SHP77 (cell line): ENCODE results near the gene GASK1A.

Experiments
- DNase-seq, 2 experiments: peaks; one replicate each; lab custom pipeline; 2025; lab: John Stamatoyannopoulos, UW

GASK1A gene

DNA sequence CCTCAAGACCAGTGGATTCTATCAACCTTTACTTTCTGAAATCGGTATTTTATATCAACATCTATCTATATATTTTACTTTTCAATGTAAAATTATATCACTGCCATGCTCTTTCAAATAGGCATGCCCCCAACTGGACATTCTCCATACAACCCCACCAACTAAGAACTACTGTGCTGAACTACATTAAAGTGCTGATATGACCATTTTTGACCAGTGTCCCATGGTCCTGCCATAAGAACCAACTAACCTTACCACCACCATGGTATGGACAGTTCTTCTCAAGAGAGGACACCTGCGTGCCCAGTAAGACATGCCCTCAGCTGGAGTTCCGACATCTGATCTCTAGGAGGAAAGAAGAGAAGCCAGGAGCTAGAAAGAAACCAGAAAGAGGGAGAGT is 111.1 kb downstream of the GASK1A start:
- no peak for DNase-seq

- DNase-seq = no peak
Observed at GRCh38 chr3:43091481-43091880, 112.4 kb downstream of the GASK1A start.

- DNase-seq = no peak
Observed at GRCh38 chr3:43093006-43093405, 113.9 kb downstream of the GASK1A start.

DNA sequence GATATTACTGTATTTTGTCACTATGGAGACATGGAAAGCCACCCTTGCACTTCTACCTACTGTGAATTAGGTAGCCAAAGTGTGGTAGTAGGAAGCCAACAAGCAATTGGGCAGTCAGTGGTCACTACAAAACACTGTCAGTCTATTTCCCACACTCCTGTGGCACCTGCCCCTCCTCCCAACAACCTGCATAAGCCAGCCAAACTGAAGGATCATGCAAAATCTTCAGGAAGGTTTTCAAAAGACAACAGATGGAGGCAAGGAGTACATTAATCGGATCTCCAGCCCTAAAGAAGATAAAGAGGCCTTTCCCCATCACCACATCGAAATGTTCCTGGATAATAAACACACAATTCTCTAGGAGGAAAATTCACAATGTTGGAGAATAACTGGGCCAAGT is 114.9 kb downstream of the GASK1A start:
- no peak for DNase-seq

GRCh38 chr3:43094381-43094780 is 115.3 kb downstream of the GASK1A start:
- DNase-seq = no peak

DNA sequence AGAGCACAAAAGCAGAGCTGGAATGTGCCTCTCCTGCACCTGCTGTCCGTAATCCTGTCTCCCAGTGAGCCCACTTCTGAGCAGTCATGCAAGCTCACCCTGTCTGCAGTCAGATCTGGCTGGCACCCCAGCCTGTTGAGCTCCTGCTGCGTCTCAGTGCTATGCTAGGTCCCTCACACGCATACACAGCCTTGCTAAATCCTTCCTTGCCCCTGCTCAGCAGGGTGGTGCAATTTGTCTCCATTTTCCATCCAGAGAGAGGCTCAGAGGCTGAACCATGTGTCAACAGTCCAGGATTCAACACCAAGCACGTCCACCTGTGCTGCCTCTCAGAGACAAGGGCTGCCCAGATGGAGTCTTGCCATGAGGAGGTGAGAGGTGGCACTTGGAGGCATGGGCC is 115.7 kb downstream of the GASK1A start:
- DNase-seq = no peak

DNA sequence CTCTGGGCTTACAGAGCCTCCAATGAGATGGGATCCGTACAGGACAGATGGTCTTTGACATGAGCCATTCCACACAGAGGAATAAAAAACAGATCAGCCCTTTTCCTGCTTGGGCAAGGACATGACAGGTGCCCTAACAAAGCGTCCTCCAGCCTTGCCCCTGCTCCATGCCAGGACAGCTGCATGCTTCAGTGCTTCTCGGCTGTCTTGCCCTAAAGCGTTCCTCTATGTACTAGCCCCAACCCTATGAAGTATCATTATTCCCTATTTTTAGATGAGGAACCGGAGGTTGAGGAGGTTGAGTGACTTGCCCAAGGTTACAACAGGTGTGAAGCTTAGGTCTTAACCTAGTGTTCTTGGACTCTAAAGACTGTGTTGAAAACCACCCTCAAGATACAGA is 116.3 kb downstream of the GASK1A start:
- no peak for DNase-seq

GRCh38 chr3:43096761-43097160 is 117.7 kb downstream of the GASK1A start:
- DNase-seq = no peak

GRCh38 chr3:43097400-43098080 is 118.4 kb downstream of the GASK1A start:
- DNase-seq = no peak

GRCh38 chr3:43098761-43099160 is 119.7 kb downstream of the GASK1A start:
- no peak for DNase-seq

GRCh38 chr3:43102773-43103480 is 123.8 kb downstream of the GASK1A start:
- DNase-seq = peak; percentile 30 to 43

GRCh38 chr3:43104039-43104438 is 124.9 kb downstream of the GASK1A start:
- no peak for DNase-seq

DNA sequence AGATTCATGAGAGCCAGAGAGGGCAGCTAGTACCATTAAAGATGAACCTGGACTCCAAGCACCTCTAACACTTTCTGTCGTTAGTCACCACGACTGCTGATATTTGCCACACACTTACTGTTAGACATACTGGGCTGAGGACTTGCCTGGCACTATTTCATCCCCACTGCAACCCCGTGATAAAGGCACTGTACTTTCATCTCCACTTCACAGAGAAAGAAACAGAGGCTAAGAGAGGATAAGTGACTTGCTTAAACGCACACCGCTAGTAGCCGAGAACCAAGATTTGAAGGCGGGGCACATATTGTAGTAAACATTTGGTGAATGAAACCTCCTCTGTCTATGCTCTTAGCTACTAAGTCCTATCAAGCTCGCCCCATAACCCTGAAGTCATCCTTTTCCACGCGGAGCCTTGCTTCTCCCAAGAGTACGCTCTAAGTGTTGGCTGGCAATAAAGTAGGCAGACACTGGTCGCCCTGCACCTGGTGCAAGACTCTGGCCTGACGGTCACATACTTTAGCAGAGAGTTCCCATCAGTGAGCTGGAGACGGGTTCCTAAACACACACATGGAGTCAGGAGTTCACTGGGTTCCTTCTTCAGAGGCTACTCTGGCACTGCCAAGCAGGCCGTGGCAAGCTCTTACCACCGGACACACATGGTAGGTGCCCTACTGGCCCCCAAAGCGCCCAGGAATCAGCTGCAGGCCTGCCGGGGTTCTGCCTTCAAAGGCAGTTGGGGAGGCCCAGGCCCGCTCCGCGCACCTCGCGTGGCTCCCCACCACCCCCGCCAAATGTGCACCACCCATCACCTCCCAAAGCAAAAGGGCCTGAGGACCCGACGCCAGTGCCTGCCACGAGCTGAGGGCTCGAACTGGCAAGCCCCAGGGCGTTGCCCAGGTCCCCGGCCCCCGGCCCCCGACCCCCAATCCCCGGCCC is 125.8 kb downstream of the GASK1A start:
- no peak for DNase-seq

DNA sequence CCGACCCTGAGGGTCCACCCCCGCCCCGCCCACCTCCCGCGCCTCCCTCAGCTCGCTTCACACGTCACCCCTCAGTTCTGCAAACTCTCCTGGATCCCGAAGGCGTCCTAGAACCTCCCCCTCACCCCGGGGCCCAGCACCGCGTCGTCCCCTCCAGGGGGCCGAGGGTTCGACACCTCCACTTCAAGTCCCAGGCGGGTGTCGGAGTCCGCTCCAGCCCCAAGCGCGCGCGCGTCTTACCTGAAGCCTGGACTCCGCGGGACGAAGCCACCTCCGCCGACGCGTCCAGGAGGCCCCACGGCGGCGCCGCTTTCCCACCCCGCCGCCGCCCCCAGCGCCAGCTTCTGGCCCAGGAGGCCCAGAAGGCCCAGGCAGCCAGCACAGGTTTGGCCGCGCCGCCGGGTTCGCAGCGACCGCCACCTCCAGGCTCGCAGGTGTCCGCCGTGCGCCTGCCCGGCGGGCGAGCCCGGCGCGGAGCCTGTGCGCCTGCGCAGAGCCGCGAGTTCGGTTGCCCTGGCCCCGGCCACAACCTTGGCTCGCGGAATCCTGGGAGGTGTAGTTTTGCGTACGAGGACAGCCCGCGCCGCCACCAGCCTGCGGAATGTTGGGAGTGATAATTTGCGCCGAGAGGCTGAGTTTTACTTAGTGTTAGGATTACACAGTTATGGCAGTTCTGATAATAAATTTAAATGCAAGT is 126.6 kb downstream of the GASK1A start, which contains the start of gene POMGNT2:
Gene POMGNT2, minus strand, starts transcription at position 484 of the 697 bp plus-strand sequence. CDS start 24,648 bp downstream, outside the sequence.
- DNase-seq = peak; percentile 69 to 93

DNA sequence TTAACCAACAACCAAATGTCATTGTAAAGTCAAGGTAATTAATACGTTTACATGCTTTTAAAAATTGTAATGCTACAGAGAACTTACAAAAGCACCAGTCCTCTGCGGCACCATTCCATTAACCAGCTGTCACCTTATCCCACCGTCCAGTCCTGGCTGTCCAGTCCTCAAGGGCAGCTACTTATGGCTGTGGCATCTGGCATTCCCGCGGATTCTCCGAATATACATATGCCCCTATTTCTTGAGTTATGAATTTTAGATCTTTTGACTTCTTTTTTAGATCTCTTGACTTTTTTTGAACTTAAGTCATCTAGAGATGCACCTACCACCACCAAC is 127.2 kb downstream of the GASK1A start:
- DNase-seq = no peak
